ENCODE measurements around the gene LRRC8D.

DNA sequence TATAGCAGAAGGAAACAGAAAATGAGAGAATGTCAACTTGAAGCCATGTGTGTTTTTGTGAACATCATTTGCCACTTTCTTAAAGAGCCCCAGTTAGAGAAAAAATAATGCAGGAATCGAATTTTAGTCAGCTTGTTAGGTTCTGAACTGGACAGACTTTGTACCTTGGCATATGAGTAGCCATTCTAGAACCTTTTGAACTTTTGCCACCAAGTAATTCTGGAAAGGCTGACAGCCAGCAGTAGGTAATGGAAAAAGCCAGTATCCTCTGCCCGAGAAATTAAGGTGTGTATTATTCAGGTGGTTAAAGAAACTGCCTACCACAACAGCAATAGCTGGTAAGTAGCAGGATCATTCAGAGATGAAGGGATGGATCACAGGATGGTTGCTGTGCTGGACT lies 20.7 kb downstream of the LRRC8D start:
- TF ChIP-seq, protein P1, sequence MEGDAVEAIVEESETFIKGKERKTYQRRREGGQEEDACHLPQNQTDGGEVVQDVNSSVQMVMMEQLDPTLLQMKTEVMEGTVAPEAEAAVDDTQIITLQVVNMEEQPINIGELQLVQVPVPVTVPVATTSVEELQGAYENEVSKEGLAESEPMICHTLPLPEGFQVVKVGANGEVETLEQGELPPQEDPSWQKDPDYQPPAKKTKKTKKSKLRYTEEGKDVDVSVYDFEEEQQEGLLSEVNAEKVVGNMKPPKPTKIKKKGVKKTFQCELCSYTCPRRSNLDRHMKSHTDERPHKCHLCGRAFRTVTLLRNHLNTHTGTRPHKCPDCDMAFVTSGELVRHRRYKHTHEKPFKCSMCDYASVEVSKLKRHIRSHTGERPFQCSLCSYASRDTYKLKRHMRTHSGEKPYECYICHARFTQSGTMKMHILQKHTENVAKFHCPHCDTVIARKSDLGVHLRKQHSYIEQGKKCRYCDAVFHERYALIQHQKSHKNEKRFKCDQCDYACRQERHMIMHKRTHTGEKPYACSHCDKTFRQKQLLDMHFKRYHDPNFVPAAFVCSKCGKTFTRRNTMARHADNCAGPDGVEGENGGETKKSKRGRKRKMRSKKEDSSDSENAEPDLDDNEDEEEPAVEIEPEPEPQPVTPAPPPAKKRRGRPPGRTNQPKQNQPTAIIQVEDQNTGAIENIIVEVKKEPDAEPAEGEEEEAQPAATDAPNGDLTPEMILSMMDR (conservative IDR thresholded peaks at IDR 0.05) = no peak
- TF ChIP-seq ZFX (IDR thresholded peaks at IDR 0.05) = no peak
